OCI-LY7 (cell line): ENCODE measurements around the gene GUCY1A2.

Experiments
- EZH2phosphoT487 ChIP-seq: fragments of 200-600 bp; sonication (generic); IDR thresholded peaks from 2 replicates; pipeline ENCODE4 v1.6.1; 2018; ENCODE audit warnings: low read depth, borderline replicate concordance, mild to moderate bottlenecking, mixed run types, antibody characterized with exemption, low read length, moderate library complexity, mixed read lengths
- TF ChIP-seq, protein P1 (sequence below): fragments of 200-600 bp; sonication (generic); conservative IDR thresholded peaks from 2 replicates; pipeline ENCODE4 v1.5.1; 2014; ENCODE audit warnings: mild to moderate bottlenecking, antibody characterized with exemption, low read length, moderate library complexity, mixed read lengths

DNA sequence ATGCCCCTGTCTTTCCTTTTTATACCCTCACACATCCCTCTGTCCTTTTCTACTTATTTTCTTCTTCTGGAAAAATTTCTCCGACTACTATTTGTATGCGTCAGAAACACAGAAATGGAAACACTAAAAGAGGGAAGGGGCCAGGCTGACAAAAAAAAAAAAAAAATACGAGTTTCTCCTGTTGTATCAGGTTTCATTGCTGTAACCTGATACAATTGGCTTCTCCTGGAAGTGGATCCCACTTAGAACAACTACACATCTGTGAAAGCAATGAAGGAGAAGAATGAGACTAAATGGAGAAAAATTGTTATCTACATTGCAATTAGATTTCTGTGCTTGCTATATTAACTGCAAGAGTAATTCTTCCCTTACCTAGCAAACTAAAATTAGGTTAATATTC lies 393.9 kb downstream of the GUCY1A2 start:
- TF ChIP-seq, protein P1, sequence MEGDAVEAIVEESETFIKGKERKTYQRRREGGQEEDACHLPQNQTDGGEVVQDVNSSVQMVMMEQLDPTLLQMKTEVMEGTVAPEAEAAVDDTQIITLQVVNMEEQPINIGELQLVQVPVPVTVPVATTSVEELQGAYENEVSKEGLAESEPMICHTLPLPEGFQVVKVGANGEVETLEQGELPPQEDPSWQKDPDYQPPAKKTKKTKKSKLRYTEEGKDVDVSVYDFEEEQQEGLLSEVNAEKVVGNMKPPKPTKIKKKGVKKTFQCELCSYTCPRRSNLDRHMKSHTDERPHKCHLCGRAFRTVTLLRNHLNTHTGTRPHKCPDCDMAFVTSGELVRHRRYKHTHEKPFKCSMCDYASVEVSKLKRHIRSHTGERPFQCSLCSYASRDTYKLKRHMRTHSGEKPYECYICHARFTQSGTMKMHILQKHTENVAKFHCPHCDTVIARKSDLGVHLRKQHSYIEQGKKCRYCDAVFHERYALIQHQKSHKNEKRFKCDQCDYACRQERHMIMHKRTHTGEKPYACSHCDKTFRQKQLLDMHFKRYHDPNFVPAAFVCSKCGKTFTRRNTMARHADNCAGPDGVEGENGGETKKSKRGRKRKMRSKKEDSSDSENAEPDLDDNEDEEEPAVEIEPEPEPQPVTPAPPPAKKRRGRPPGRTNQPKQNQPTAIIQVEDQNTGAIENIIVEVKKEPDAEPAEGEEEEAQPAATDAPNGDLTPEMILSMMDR, result no peak
- TF ChIP-seq EZH2phosphoT487, result no peak
